Stimulated activated naive CD4-positive, alpha-beta T cell (primary cell): ENCODE results near the gene CASD1.

Experiments
- DNase-seq, 6 experiments: peaks; one replicate each; lab custom pipeline; 2025; lab: John Stamatoyannopoulos, UW

Gene CASD1

GRCh38 chr7:94512735-94513564 is 3.3 kb downstream of the CASD1 start:
- DNase-seq, result no peak

- no peak for DNase-seq
These were observed 3.9 kb downstream of the CASD1 start for GRCh38 chr7:94513565-94513860.

DNA sequence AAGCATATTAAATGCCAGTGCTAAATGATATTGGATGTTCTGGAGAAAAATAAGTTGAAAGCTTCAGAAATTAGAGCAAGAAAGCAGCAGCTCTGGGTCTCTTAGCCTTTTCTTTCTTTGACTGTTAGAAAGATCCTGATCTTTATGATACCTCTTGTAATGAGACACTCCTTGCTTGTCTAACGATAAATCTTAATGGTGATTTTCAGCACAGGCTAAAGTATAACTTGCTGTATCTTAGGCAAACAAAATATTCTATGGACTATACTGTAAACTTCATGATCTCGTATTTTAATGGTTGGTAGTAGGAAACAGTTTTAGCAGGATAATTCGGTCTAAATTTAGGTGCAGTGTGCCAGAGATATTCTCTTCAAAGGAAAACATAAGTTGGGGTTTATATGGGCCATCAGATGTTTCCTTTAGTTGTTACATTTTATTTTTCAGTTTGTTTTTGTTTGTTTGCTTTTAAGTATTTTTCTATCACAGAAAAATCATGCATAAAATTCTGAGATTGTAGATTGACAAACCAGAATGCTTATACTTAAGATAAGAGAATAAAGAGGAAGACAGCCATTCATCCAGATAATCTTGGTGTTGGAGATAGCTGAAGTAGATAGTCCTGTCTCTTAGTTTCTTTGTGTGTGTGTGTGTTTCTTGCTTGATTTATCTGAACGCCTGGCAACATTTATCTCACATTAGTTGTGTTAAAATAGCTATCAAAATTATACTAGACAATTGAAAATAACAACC is 4.7 kb downstream of the CASD1 start:
- DNase-seq, result no peak

DNA sequence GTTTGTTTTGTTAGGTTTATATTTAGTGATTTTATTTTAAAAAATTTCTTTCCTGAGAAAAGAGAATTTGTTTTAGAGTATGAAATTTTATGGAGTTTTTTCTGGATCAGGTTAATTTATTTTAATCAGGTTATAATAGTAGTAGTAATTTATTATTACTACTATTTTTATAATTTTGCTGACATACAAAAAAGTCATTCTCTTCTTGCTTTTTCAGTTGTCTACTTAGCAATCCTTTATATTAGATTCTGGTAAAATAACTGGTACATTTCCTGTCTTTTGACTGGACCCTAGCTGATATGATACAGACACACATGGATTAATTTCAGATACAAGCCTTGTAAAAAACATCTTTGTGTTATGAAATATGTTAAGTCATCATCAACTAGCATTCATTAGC is 5.3 kb downstream of the CASD1 start:
- DNase-seq, result no peak

GRCh38 chr7:94525923-94526322 is 16.3 kb downstream of the CASD1 start:
- DNase-seq, result no peak

- no peak for DNase-seq
These were observed 19.9 kb downstream of the CASD1 start for GRCh38 chr7:94529516-94529915.

- no peak for DNase-seq
These were observed 20.5 kb downstream of the CASD1 start for GRCh38 chr7:94530109-94530508.

DNA sequence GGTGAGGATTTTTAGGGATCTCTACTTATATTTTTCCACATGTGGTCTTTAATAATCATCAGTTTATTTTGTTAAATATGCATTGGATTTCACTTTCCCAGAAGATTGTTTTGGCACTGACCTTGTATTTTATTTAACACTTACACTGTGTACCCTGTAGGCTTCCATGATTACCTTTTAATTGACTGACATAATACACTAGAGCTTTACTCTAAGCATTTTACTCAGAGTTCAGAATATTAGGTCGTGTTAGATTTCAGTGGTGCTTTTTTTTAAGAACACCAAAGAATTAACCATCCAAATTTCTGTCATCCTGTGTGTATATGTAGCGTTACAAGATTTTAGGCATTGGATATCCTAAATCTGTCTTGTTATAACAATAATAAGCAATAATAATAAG is 23.1 kb downstream of the CASD1 start:
- DNase-seq, result no peak

DNA sequence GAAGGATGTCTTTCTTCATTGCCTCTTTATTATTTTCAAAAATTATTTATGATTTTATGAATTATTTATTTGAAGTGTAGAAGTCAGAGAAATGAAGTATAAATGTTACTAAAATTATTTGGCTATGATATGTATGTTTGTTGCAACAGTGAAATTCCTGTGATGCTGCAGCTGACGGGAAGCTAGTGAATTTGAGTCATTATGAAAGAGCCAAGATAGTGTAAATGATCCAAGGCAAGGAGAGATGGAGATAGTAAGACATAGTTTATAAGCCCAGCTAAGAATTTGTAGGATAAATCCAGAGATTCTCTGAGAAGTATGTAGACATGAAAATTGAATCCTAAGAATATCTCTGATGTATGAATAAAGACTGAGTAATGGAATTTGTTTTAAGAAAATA is 30.8 kb downstream of the CASD1 start:
- no peak for DNase-seq

GRCh38 chr7:94547126-94547525 is 37.5 kb downstream of the CASD1 start:
- DNase-seq, result no peak

GRCh38 chr7:94556028-94556427 is 46.4 kb downstream of the CASD1 start:
- DNase-seq, result no peak

- DNase-seq, result no peak
These were observed 47.6 kb downstream of the CASD1 start for GRCh38 chr7:94557215-94557614.

DNA sequence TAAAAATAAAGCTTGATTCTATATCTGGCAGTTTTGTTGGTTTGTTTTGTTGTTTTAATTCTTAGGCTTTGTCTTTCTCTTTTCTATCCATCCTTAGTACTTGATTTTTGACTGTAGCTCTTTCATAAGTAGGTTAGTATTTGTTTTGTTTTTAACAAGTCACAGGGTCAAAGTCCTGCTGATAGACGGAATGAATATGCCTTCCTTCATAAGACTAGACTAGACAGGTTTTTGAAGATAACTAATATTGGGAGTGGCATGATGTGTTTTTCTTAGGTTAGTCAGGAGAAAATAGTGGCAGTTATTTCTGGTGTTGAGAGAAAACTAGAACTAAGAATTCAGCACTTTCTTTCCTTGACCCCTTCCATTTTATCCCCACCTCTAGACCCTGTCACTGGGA is 50.4 kb downstream of the CASD1 start:
- no peak for DNase-seq

DNA sequence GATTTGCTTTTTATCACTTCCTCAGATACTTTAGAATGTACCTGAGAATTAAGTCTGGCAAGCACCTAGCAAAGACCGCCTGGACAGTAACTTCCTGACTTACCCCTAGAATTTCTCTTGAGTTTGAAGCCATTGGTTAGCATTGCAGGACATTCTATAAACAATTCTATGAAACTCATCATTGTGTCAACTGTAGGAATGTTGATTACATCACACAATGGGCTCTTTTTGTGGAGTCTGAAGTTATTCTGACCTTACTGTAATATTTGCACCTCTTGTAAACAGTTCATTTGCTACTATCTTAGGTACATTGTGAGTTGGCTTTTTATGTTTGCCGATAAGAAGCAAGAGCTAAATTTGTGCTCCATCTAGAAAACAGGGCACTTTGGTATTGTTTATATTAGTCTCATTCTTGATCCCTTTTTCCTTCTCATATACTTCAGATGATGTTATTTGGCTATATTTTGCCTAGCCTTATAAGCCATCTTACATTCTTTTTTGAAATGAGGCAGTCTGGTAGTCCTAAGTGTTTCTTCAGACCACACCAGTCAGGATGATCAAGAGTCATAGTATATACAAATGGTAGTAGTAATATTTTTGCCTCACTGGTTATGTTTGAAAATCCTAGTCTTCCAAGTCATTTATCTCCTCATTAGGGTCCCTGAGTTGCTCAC is 52.4 kb downstream of the CASD1 start:
- no peak for DNase-seq

GRCh38 chr7:94562525-94562924 is 52.9 kb downstream of the CASD1 start:
- DNase-seq, result no peak

GRCh38 chr7:94565247-94565894 is 55.8 kb downstream of the CASD1 start:
- DNase-seq, result no peak

- no peak for DNase-seq
These were observed 57.8 kb downstream of the CASD1 start for GRCh38 chr7:94567396-94567795.

- DNase-seq, result no peak
These were observed 62.2 kb downstream of the CASD1 start for GRCh38 chr7:94571816-94572215.

DNA sequence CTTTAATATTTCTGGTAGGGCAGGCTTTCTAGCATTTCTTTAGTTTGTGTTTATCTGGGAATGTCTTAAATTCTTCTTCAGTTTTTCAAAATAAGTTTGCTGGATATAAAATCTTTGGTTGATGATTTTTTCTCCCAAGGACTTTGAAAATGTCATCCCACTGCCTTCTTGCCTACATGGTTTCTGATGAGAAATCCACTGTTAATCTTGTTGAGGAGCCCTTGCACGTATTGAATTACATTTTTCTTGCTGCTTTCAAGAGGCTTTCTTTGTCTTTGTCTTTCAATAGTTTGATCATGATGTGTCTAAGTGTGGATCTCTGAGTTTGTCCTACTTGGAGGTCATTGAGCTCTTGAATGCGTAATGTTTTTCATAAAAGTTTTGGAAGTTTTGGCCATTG is 66.0 kb downstream of the CASD1 start:
- no peak for DNase-seq

DNA sequence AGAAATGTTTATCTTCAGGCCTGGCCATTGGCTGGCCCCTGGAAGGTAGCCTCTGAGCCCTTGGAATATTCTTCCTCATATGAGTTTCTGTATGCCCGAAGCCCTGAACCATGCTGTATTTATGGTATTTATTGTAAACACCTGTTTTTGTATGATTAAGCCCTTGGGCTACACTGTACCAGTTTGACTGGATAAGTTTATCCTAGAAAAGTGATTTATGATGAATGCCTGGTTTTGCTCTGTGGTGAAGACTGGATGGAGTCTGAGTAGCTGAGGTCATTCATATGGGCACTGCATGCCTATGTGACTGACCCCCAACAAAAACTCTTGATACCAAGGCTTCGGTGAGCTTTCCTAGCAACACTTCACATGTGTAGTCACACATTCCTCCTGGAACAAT is 66.7 kb downstream of the CASD1 start:
- no peak for DNase-seq

DNA sequence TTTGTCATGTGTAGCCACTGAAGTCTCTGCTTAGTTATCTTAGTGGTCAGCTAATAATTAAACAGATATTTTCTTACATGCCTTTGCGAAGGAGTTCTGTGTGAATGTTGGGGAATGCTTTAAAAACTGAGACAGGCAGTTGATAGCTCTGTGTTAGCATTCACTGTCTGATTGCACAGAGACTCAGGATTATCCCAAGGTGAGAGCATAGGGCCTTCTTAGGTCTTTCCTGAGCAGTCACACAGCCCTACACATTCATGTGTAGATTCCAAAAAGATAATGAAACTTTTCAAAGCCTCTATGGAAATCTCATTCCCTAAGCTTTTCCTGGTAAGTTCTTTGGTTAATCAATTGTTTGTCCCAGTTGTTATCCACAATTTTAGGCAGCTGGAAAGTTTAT is 67.7 kb downstream of the CASD1 start:
- DNase-seq, result no peak

- DNase-seq, result no peak
These were observed 69.0 kb downstream of the CASD1 start for GRCh38 chr7:94578614-94579013.

DNA sequence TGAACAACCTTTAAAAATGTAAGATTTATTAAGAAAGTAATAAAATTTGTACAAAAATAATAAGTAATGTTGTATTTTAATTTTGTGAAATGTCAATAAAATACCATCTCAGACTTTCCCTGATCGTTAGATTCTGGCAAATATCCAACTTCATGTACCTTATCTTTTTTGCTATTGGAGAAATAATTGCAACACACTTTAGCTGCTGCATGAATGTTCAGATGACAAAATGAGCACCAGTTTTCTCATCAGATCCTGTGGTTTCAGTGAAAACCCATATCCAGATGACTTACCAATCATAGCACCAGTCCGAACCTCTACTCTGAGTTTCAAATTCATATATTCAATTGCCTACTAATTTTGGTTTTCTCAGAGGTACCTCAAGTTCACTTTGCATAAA is 69.9 kb downstream of the CASD1 start:
- no peak for DNase-seq
